Activated CD4-positive, alpha-beta T cell treated with anti-CD3 and anti-CD28 coated beads, Interleukin-2, Interleukin-4, amounts not matched to agents 100 ng/mL and 50 ng/mL, durations not matched to agents 16 hours and 8 hours (primary cell): Measurements from ENCODE around the gene FER1L5.
"Not testable (repeated sequence)": the region's sequence is repeated elsewhere in the genome, so short reads cannot be mapped to it uniquely, and the experiment has no call there.

Source experiments
- DNase-seq: peaks from one replicate; pipeline ENCODE4 v3.0.0-alpha.2; 2020; ENCODE audit warnings: low spot score

The FER1L5 gene

GRCh38 chr2:96636551-96637171, 5.9 kb upstream of the FER1L5 start:
- no peak for DNase-seq

DNA sequence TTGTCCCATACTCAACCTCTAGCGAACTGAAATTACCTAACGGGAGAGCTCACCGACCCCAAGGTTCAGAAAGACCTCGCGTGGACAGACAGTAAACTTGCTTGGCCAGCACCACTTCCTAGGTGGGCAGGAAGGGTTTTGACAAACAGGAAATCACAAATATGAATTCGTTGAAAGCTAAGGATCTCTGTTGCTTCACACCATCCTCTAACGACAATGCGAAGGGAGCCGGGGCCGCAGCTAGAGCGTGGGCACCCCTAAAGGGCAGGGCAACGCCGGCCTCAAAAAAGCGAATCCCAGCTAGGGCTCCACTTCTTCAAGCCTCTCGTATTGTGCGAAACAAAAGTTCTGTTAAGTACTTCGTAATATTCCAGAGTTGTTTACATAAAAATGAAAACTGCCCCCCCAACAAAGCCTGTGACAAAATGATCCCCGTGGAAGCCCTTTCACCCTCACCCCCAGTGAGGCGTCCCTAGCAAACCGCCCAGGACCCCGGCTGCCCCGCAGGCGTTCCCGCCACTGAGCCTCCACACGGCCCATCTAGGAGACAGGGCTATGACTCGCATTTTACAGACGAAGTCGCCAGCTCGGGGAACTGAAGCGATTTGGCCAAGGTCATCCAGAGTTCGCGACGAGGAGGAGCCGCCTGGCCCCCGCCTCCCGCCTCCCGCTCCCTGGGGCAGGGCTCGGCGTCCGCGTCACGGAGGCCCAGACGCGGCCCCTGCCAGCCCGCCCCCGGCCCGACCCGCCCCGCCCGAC, 5.0 kb upstream of the FER1L5 start:
- DNase-seq = peak; percentile 75

- peak; percentile 92 for DNase-seq
These were observed 4.1 kb upstream of the FER1L5 start, which contains the start of gene KANSL3 for GRCh38 chr2:96638144-96639121. TSS of gene KANSL3 (minus strand) at chr2:96638312. CDS start at chr2:96637135, 1,177 bp downstream.

- no peak for DNase-seq
These were observed 5.1 kb downstream of the FER1L5 start for GRCh38 chr2:96647681-96648080.

DNA sequence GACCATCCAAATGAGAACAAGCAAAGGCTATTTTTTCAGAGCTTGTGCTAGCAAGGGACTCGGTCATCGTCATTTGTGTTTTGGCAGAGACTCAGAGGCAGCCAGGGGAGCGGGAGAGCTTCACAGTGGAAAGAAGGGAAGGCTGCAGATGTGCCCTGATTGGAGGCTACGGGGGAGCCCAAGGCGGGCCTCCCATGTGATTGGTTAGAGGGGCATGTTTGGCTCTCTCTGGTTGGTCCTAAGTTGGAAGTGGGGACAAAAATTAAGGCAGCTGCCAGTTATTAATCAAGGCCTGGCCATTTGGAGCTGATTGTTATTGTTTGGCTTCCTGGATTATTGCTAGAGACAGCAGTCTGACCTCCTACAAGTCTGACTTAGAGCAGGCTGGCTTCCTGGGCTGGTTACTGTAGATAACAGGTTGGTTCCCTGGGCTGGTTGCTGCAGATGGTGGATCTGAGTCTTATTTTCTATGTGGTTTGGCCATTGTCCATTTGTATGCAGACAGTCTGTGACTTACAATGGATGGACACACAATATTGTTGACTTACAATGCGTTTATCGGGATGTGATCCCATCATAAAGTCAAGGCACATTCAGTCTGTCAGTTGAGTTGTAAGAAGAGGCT, 5.9 kb downstream of the FER1L5 start:
- DNase-seq = no peak

- no peak for DNase-seq
These were observed 6.8 kb downstream of the FER1L5 start for GRCh38 chr2:96649342-96649741.

- no peak for DNase-seq
These were observed 9.2 kb downstream of the FER1L5 start for GRCh38 chr2:96651793-96652192.

DNA sequence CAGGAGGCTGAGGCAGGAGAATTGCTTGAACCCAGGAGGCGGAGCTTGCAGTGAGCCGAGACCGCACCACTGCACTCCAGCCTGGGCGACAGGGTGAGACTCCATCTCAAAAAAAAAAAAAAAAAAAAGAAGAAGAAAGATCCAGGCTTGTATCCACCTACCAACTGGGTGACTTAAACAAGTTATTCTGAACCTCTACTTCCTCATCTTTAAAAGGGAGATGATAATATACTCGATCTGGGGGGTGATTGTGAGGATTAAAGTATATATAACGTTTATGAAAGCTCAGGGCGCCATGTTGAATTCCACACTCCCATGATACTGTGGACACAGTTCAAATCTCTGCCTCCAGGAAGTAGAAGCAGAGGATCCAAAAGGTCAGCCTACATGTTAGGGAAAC, 12.2 kb downstream of the FER1L5 start:
- DNase-seq = not testable (repeated sequence)

DNA sequence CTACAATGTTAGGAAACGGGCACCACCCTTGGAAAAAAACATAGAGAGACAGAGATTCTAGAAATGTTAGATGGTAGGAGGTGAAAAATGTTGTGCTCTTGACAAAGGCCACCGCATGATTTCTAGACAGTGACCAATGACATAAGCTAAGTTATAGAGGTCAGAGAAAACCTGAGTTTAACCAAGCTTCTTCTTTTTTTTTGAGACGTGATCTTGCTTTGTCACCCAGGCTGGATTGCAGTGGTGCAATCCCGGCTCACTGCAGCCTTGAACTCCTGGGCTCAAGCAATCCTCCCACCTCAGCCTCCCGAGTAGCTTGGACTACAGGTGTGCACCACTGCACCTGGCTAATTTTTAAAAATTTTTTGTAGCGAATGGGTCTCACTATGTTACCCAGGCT, 13.0 kb downstream of the FER1L5 start:
- DNase-seq = no peak

- DNase-seq = no peak
These were observed 14.0 kb downstream of the FER1L5 start for GRCh38 chr2:96656540-96656939.

GRCh38 chr2:96661324-96661723, 18.8 kb downstream of the FER1L5 start:
- no peak for DNase-seq

GRCh38 chr2:96662360-96662759, 19.8 kb downstream of the FER1L5 start:
- no peak for DNase-seq

DNA sequence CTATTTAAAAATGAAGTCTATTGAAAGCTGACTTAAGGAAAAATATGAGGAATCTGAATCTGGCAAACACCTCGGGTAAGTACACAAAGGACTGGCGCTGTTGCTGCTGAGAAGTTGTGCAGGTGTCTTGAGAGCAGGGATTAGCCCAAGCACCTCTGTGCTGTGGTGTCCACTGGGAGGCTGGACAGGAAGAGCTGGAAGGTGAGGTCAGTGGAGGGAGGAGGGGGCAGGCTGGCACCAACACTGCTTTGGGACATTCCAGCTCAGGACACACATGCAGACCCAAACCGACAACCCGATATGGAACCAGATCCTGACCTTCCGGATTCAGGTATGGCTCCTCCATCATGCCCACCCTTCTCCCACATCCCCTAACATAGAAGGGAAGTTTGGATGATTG, 20.6 kb downstream of the FER1L5 start:
- DNase-seq = no peak

DNA sequence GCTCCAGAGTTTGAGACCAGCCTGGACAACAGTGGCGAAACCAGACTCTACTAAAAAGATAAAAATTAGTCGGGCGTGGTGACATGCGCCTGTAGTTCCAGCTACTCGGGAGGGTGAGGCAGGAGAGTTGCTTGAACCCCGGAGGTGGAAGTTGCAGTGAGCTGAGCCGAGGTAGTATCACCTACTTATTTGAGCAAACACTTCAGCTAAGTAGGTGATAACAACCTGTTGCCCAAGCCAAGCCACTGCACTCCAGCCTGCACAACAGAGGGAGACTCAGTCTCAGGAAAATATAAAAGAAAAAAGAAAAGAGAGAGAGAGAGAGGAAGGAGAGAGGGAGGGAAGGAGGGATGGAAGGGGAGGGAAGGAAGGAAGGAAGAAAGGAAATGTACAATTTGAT, 21.3 kb downstream of the FER1L5 start:
- DNase-seq = no peak

DNA sequence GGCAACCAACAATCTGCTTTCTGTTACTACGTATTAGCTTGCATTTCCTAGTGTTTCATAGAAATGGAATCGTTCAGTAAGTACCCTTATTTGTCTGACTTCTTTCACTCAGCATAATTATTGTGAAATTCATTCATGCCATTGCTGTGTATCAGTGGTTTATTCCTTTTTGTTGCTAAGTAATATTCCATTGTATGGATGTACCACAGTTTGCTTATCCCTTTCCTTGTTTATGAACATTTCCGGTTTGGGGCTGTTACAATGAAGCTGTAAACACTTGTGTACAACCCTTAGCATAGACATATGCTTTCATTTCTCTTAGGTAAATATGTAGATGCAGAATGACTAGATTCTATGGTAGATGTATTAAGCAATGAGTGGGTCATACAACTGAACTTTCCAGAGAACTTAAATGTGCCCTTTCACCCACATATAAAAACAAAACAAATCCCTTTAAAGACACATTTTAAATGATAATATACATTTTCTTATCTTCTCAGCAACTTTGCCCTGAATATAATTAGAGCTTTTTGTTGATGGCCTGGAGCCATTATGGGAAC, 21.9 kb downstream of the FER1L5 start:
- DNase-seq = no peak

- no peak for DNase-seq
These were observed 22.6 kb downstream of the FER1L5 start for GRCh38 chr2:96665083-96665569.

- DNase-seq = not testable (repeated sequence)
These were observed 23.2 kb downstream of the FER1L5 start for GRCh38 chr2:96665717-96666116.

GRCh38 chr2:96668771-96669170, 26.2 kb downstream of the FER1L5 start:
- DNase-seq = no peak

DNA sequence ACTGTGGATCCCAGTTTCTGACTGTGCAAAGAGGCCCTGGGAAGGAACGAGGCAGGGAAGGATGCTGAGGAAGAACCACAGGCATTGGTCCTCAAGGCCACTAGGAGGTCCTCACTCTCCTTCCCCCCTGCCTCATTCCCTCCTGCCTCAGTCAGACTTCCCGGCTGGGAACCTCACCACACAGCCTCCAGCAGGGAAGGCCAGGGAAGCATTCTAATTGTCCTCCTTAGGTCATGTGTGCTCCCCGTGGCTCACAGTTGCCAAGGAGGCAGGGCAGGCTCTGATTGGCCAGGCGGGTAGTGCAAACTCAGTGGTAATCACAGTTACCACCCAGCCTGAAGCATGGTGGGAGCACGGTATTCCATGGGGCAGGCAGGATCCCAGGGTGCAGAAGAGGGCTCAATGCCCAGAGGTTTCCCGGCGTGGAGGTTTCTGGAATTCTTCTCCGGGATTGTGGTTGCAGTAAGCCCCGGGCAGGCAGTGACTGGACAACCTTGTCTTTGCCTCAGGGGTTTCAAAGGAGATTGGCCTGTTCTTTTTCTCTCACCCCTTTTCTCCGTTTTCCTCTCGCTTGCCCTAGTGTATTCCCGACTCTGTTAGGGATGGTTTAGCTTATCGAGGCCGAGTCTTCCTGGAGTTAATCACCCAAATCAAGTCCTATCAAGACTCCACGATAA, 27.1 kb downstream of the FER1L5 start:
- DNase-seq = no peak

DNA sequence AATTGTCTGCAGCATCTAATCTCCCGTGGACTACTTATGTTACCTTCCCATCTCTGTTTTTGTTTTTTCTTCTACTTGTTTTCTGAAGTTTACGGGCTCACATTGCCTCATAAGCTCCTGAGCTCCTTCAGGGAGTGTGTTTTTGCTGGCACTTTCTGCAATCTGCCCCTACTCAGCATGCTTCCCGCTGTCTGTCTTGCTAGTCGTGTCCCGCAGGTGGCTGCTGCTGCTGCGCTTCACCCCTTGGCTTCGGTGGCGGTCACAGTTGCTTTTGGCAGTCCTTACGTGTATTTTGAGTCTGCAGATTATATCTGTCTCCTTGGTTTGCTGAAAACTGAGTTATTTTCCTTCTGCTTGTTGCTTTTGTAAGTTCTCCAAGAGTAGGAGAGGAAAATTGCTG, 37.3 kb downstream of the FER1L5 start:
- DNase-seq = no peak

GRCh38 chr2:96680561-96681141, 38.1 kb downstream of the FER1L5 start:
- DNase-seq = no peak
